Ovary (tissue), 9 donors: ENCODE measurements around the gene RBBP8NL. TPM values are rescaled to one million over a fixed set of nuclear protein-coding genes. Genes with fewer than 3 reads are reported as not detected.
A peak's percentile ranks its signal among the peaks of the same experiment; 100 is the strongest.

ENCODE experiments used
- DNase-seq, 5 donors: peaks; one replicate each; pipeline ENCODE4 v3.0.0-alpha.2; 2019 to 2020
- H3K27ac ChIP-seq, 2 donors: fragments of 200-600 bp; one replicate each; pipeline versions ENCODE4 v1.5.1 to v1.8.0; 2019 to 2022
- H3K27me3 ChIP-seq: fragments of 200-600 bp; one replicate; pipeline ENCODE4 v1.8.0; 2022
- H3K36me3 ChIP-seq: fragments of 200-600 bp; sonication (generic); one replicate; pipeline ENCODE4 v1.5.1; 2019
- H3K4me1 ChIP-seq: one replicate; pipeline ENCODE4 v1.8.1; 2013; ENCODE audit warnings: mild to moderate bottlenecking, moderate library complexity; ENCODE audit not compliant: insufficient read depth
- H3K4me3 ChIP-seq: fragments of 200-600 bp; sonication (generic); one replicate; pipeline ENCODE4 v1.5.1; 2017
- H3K9me3 ChIP-seq, 2 donors: fragments of 200-600 bp in 1 of 2; sonication (generic) in 1 of 2; one replicate each; pipeline versions ENCODE4 v1.5.1 to v1.8.1; 2013 to 2019; ENCODE audit warnings: mild to moderate bottlenecking in 1 of 2, moderate library complexity in 1 of 2
- CTCF ChIP-seq, 3 donors: fragments of 450-650 bp in 2 of 3; fragments of 200-600 bp in 1 of 3; IDR thresholded peaks; one replicate each; pipeline versions ENCODE4 v1.5.1 to v1.8.0; 2016 to 2022; ENCODE audit warnings: antibody characterized with exemption in 3 of 3, mild to moderate bottlenecking in 1 of 3
- EP300 ChIP-seq: sonication (generic); formaldehyde crosslinking; IDR thresholded peaks from one replicate; pipeline ENCODE4 v1.6.1; 2017; ENCODE audit warnings: antibody characterized with exemption
- POLR2A ChIP-seq: fragments of 450-650 bp; IDR thresholded peaks from one replicate; pipeline ENCODE4 v1.6.1; 2017; ENCODE audit warnings: antibody characterized with exemption, mild to moderate bottlenecking, moderate library complexity
- WGBS, 3 donors: extraction: QIAGEN DNeasy Blood & Tissue Kit in 1 of 3; methylation state at CpG; one replicate each; pipeline versions ENCODE4 v1.1.5 to v1.1.7; 2013 to 2017; 5-methylcytosine and 5-hydroxymethylcytosine counted together
- intact Hi-C, 4 donors: fragments of 100-400 bp; cut with DNase I; formaldehyde crosslinking; loops; one replicate each; pipeline versions ENCODE4 v1.11.0 to v1.15.1; 2022 to 2023
- polyA plus RNA-seq, 2 donors: library from polyadenylated mRNA; stranded (reverse); fragments of 200-250 nt in 1 of 2; fragments of 350-450 nt in 1 of 2; fragmentation: Illumina TruSeq in 1 of 2; extraction: RNeasy Lipid Tissue Mini Kit (QIAGEN cat#74804) in 1 of 2; gene quantifications; one replicate each; pipeline ENCODE4 v1.2.3, GENCODE V29; 2013 to 2014
- total RNA-seq, 7 donors: library from RNA; depleted of rRNA in 2 of 7; stranded (reverse); fragments of >200 nt in 2 of 7; fragmentation: NEBNext Ultra II Directional in 3 of 7; extraction: Animal tissue kit (Norgen Biotek cat#: 25700) in 3 of 7; gene quantifications; one replicate each; pipeline versions ENCODE4 v1.1.0 to v1.2.4, GENCODE V29; 2016 to 2023
- donor health status: DM: no; HTN: no; CAD: no; lungs with moderate emphysema.
- donor health status: DM: no; HTN: no; CAD: no.
- donor health status: Bipolar disorder and iron deficiency.
- donor health status: DM: yes; HTN: yes; CAD: no.
- donor health status: DM: no; HTN: no; CAD: no.
- donor health status: DM: yes; HTN: yes; CAD: no.

The RBBP8NL gene
- total and polyA plus RNA-seq, 9 donors = 0.32 to 0.46 TPM; not detected in 7

- H3K9me3 ChIP-seq = no peaks in the 10 kb centered on the region
- intact Hi-C loops = loop anchor here in 1 of 4 donors (10.0 kb wide), 1 partner anchor 306 kb away; the partner anchor contains the start of gene TAF4
- 67 to 70% (median 69%) methylated on average over 12 to 18 of the region's 18 CpGs for WGBS, 3 donors
- peaks cover 25% of the 10 kb centered on the region for H3K4me1 ChIP-seq
- no peak for TF ChIP-seq CTCF (IDR thresholded peaks at IDR 0.05)
- no peak for TF ChIP-seq EP300
- TF ChIP-seq POLR2A = no peak
- no peak for DNase-seq
- no peak overlapping the region for H3K27ac ChIP-seq
- no peaks in the 10 kb centered on the region for H3K36me3 ChIP-seq
- no peak overlapping the region for H3K4me3 ChIP-seq
- H3K27me3 ChIP-seq = peaks cover 5% of the 10 kb centered on the region
These were observed 56.3 kb downstream of the RBBP8NL start for GRCh38 chr20:62370807-62371587.

GRCh38 chr20:62370115-62370806 is 57.1 kb downstream of the RBBP8NL start:
- Histone ChIP-seq H3K4me3 (no peak overlapping the region), H3K27ac (no peak overlapping the region), H3K27me3 (peaks cover 5% of the 10 kb centered on the region), H3K9me3 (no peaks in the 10 kb centered on the region), H3K36me3 (no peaks in the 10 kb centered on the region), H3K4me1 (peaks cover 22% of the 10 kb centered on the region)
- TF ChIP-seq POLR2A = no peak
- TF ChIP-seq EP300 = no peak
- intact Hi-C loops = loop anchor here in 1 of 4 donors (10.0 kb wide), 1 partner anchor 305 kb away; the partner anchor contains the start of gene TAF4
- WGBS, 3 donors = 27 to 36% (median 30%) methylated on average over 14 to 19 of the region's 19 CpGs
- DNase-seq = peak in 1 of 5 donors; percentile 60

GRCh38 chr20:62369815-62370114 is 57.6 kb downstream of the RBBP8NL start:
- Histone ChIP-seq H3K9me3 (no peaks in the 10 kb centered on the region), H3K27me3 (peaks cover 5% of the 10 kb centered on the region), H3K4me1 (peaks cover 18% of the 10 kb centered on the region), H3K36me3 (no peaks in the 10 kb centered on the region), H3K4me3 (no peak overlapping the region), H3K27ac (no peak overlapping the region)
- no peak for DNase-seq
- WGBS, 3 donors = 21 to 43% (median 30%) methylated on average over 3 to 4 of the region's 4 CpGs
- intact Hi-C loops = loop anchor here in 2 of 4 donors (10.0 kb wide), 2 partner anchors 65 to 305 kb away; partner anchors contain the start of genes ADRM1 (in 1 of the 2) and TAF4 (in 1 of the 2)
- no peak for TF ChIP-seq CTCF (IDR thresholded peaks at IDR 0.05)
- TF ChIP-seq POLR2A = no peak
- TF ChIP-seq EP300 = no peak

- Histone ChIP-seq H3K4me3 (peak overlapping the region; percentile 10), H3K9me3 (no peaks in the 10 kb centered on the region), H3K27ac (no peak overlapping the region), H3K27me3 (peaks cover 5% of the 10 kb centered on the region), H3K36me3 (no peaks in the 10 kb centered on the region), H3K4me1 (peaks cover 13% of the 10 kb centered on the region)
- TF ChIP-seq EP300 = no peak
- TF ChIP-seq POLR2A = no peak
- no peak for TF ChIP-seq CTCF (IDR thresholded peaks at IDR 0.05)
- no peak for DNase-seq
- 12 to 16% (median 14%) methylated on average over 27 to 28 of the region's 28 CpGs for WGBS, 3 donors
- intact Hi-C loops = loop anchor here in 1 of 4 donors (10.0 kb wide), 1 partner anchor 64 kb away; the partner anchor contains the start of gene ADRM1
These were observed 58.1 kb downstream of the RBBP8NL start for GRCh38 chr20:62368976-62369814.
